Measurements from ENCODE around the gene IER2. TPM values are rescaled to one million over a fixed set of nuclear protein-coding genes. Genes with fewer than 3 reads are reported as not detected.

The IER2 gene
- total and polyA plus RNA-seq, 2 of the 8 experiments (the other 6 are each of a cell fraction or from before 2014, with no cell fraction given) = 84.5 to 138 TPM

DNA sequence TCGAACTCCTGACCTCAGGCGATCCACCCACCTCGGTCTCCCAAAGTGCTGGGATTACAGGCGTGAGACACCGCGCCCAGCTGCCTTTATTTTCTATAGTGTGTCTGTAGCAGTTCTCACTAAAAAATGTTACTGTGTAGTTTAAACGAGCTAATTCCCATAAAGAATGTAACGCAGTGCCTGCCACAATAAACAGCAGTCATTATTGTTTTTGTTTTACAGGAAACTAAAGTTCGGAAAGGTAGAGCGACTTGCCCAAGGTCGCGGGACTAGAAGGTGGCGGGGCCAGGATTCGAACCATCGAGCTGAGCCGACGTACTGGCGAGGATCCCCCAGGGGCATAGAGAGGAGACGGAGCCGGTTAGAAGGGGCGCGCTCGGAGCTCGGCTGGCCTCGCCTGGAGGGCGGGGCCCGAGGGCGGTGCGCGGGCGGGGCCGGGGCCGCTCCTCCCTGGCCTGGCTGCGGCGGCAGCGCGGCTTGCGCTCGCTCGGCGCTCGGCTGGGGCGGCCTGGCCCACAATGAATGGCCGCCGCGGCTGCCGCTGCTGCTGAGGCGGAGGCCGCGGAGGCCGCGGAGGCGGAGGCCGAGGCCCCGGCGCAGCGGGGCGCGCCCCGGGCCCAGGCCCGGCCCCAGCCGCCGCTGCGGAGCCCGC is 32.3 kb upstream of the IER2 start, which contains the start of gene NACC1 (continued):
- TF ChIP-seq HDAC6 (IDR thresholded peaks at IDR 0.05; ENCODE audit: low read depth, low read length) (no peak), RNF2 (IDR thresholded peaks at IDR 0.05; ENCODE audit: borderline replicate concordance, low read depth, low read length, missing control alignments, poor library complexity, severe bottlenecking) (no peak), RBBP5 (IDR thresholded peaks at IDR 0.05; ENCODE audit: borderline replicate concordance, low read depth, low read length) (0 out of 2 replicates have a peak, but pooled peaks have one; percentile 33), CHD2 (IDR thresholded peaks at IDR 0.05; ENCODE audit: low read length) (no peak), CBX5 (IDR thresholded peaks at IDR 0.05; ENCODE audit: low read depth, low read length) (no peak), MAFK (IDR thresholded peaks at IDR 0.05; ENCODE audit: low read depth, low read length) (no peak), NRF1 (IDR thresholded peaks at IDR 0.05; ENCODE audit: low read depth, low read length) (no peak)
- TF ChIP-seq, protein P1, sequence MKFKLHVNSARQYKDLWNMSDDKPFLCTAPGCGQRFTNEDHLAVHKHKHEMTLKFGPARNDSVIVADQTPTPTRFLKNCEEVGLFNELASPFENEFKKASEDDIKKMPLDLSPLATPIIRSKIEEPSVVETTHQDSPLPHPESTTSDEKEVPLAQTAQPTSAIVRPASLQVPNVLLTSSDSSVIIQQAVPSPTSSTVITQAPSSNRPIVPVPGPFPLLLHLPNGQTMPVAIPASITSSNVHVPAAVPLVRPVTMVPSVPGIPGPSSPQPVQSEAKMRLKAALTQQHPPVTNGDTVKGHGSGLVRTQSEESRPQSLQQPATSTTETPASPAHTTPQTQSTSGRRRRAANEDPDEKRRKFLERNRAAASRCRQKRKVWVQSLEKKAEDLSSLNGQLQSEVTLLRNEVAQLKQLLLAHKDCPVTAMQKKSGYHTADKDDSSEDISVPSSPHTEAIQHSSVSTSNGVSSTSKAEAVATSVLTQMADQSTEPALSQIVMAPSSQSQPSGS (IDR thresholded peaks at IDR 0.05; ENCODE audit: low read length) = no peak

Measured in H1 (cell line).